G401.6 (cell line): ENCODE data around the gene FOXO6.

Source experiments
- FAIRE-seq: peaks from 2 replicates; lab custom pipeline; 2012; peaks lifted over from hg19 to GRCh38; lab: Jason Lieb, UNC

FOXO6 gene

DNA sequence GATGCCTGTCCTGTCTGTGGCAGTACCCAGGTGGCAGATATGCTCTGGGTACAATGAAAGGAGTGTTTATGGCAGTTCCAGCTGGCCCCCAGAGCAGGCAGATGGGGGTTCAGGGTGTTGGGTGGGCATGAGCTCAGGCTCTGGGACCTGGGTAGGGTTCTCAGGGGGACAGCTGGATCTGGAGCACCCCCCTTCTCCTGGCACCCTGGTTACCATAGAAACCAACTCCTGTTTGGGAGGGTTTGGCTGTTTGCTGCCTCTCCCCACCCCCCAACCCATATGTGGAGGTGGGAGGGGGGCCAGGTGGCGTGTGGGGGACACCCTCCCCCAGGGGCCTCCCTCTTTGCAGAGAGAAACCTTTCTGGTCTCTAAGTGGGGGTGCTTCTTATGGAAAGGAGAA lies 7.1 kb downstream of the FOXO6 start:
- FAIRE-seq: no peak

DNA sequence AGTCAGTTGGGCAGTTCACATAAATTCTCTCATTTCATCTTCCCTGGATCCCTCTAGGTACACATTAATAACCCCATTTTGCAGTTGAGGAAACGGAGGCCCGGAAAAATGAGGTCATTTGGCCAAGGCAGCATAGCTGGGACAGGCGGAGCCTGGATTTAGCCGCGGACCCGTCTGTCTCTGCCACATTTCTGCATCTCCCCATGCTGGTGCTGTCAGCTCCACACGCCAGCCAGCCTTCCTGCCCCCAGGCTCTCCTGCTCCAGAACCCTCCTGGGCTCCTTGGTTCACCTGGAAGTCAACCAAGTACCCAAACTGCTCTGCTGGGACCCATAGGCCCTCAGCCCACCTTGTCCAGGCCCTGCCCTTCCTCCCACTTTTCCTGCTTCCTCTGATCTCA lies 7.6 kb downstream of the FOXO6 start:
- FAIRE-seq: no peak

DNA sequence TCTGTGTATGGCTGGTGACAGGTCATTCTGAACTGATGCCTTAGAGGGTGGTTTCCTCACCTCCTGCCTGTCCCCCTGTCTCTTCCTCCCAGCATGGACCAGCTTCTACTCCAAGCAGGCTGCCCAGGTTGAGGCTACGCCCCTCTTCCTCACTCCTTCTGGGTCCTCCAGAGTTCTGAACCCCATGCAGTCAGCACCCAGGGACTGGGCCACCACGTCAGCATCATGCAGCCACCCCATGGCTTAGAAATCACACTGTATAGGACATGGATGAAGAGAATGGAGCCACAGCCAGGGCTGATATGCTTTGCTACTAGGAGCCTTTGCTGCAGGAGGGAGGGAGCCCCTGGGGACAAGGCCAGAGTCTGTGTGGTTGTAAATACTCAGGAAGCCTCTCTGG lies 8.3 kb downstream of the FOXO6 start:
- FAIRE-seq: no peak

DNA sequence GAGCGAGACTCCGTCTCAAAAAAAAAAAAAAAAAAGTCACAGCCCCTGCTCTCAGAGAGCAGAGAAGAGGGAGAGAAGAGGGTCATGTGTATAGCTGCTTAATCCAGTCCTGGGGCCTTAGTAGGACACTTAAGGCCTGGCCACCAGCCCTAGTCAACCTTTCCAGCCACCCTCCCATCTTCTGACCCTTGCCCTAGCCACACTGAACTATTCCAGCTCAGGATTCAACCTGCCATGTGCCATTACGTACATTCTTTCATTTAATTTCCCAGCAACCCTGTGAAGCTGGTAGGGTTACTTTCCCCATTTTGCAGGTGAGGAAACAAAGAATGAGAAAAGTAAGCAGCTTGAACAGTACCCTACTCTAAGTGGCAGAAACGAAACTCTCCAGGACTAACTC lies 9.0 kb downstream of the FOXO6 start:
- no peak for FAIRE-seq

DNA sequence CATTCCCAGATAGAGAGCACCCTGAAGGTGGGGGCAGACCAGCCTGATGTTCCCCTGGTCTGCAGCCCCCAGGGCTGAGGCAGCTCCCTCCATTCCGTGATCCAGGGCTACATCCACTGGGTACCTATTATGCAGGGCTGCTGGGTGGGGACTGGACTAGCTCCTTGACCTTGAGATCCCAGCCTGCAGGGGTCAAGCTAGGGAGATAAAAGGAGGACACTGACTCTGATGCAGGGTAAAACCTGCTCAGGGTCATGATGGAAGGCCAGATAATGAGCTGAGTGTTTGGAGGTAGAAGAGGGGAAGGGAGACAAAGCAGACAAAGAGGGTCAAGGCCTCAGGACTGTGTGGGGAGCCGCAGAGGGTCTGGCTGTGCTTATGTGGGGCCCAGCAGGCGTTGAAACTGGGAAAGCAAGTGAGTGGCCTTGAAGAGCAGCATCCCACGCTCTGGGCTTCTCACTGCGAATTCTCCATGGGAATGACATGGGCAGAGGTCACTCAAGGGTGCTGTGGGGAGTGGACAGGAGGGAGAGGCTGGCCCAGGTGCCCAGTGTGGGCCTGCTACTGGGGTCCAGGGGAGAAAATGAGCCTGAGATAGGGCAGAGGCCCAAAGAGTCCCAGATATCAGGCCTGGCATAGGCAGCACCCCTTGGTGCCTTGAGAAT lies 9.7 kb downstream of the FOXO6 start:
- no peak for FAIRE-seq

DNA sequence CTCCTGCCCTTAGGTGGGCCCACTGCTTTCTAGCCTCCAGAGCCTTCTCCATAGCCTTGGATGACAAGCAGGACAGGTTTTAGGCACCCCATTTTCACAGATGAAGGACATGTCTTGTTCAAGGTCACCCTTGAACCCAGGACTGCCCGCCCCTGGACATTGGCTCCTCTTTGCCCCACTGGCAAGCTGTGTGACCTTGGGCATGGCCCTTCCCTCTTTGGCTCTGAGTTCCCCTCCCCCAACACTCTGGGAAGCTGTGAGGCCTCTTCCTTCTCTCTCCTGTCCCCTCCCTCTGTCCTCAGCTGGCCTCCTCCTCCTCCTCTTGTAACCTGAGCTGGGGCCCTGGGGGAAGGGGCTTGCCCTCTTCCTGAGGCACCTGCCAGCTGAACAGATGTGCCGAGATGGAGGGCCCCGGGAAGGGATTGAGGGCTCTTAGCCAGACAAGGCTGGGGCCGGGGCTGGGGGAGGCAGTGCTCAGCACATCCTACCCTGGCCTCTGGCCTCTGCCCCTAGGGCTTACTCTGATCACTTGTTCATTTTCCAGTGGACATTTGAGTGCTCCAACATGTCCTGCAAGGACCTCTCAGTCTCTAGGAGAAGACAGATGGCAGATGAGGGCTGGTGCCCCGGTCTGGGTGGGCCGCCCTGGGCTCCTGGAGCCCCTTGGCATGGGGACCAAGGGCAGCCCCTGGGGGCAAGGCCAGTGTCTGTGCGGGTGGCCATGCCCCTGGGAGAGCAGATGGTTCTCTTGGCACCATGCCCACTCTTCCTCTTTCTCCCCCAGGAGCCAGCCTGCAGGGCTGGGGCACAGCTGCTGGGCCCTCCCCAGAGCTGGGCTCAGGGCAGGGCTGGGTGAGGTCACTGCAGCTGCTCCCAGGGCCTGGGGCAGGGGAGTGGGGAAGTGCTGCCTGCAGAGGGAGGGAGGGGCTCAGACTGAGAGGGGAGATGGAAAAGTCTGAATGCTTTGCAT lies 10.7 kb downstream of the FOXO6 start:
- FAIRE-seq: no peak

DNA sequence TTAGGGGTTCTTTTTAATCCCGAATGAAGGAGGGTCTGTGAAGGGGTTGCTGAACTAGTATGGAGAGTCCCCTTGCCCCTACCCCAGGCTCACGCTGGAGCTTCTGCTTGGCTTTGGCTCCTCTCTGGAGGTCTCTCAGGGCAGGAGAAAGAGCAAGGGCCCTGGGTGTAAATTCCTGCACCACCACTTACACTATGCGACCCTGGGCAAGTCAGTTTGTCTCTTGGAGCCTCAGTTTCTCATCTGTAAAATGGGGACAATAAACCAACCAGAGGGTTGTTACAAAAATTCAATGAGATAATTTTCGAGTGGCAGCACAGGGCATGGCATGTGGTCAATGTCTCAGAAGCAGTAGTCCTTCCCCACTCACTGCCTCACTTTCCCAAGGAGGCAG lies 11.4 kb downstream of the FOXO6 start:
- no peak for FAIRE-seq

DNA sequence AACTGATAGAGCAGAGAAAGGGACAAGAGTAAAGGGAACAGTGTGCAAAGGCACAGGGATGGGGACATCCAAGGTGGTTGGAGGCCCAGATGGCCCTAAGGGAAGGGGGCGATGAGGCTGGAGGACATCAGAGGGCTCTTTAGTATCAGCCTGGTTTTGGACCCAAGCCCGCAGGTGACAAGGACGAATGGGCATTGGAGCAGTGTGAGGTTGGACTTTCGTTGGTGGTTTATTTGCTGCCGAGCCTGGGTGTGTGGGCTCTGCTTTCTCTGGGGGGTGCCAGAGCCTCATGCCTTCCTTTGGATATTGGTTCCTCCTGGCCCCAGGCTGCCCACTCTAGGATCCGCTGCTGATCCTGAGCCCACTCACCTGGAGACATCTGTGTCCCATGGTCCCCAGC lies 12.1 kb downstream of the FOXO6 start:
- no peak for FAIRE-seq

DNA sequence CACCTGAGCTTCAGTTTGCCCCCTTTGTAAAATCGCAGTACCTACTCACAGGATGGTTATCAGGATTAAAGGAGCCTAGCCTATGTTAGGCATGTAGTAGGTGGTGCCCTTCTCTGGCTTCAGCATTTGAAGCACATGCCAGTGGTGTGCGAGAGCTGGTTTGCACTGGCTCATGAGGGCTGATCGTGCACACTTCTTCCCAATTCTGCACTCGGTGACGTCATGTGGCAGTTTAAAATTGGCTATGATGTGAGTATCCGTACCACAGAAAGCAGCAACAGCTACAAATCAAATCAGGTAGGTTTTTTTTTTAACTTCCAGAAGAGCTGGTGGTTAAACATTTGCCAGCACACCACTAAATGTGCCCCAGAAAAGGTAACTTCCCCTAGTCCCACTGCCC lies 13.5 kb downstream of the FOXO6 start:
- FAIRE-seq: no peak

DNA sequence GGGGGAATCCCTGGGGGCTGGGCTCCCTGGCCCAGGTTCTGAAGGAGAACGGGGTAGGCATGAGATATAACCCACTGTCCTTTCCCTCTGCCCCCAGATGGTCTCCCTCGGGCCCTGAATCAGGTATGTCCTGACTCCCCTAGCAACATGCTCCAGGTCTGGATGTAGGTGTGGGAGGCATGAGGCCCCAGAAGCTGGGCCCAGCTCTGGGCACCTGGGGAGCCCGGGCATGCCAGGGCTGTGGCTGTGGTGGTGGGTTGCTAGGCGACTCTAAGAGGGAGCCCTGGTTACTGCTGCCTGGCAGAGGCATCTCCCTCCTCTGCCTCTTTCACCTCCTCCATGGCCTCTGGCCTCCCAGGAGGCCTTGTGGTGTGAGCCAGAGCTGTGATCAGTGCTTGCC lies 16.2 kb downstream of the FOXO6 start:
- FAIRE-seq: no peak

DNA sequence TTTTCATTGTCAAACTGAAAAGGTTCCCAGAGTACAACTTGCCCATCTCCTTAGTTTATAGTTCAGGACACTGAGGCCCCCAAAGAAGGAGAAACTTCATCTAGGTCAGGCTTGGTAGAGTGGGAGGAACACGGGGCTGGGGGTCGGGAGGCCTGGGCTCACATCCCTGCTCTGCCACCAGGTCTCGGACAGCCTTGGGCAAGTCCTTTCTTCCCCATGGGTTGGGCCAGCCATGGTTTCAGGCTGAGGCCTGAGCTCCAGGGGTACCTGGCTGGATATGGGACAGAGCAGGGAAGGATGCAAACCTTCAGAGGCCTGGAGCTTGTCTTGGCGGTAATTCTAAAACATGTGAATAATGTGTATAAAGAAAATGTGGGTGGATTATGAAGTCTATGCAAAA lies 17.0 kb downstream of the FOXO6 start:
- no peak for FAIRE-seq

DNA sequence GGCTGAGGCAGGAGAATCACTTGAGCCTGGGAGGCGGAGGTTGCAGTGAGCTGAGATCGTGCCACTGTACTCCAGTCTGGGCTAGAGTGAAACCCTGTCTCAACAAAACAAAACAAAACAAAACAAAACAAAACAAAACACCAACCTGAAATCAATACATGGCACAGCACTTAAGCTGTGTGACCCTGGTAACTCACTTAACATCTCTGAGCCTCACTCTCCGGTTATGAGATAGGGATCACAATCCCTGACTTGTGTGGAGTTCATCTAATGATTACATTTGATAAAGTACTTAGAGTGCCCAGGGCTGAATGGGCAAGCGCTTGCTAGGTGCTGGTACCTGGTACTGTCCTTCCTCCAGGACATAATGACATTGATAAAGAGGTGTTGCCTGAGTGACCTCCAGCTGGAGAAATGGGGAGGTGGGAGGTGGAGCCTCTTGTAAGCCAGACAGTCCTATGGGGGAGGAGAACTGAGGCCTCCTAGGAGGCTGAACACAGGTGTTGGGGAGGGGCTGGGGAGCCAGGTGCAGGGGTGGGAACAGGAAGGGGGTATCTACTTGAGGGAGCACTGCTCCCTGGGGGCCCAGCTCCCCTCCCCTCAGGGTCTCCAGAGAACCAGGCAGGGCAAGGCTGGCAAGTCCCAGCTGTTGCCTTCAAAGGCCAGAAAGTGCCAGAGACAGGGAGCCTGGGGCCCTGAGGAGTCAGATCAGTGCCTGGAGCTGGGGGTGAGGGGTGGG lies 17.9 kb downstream of the FOXO6 start:
- FAIRE-seq: no peak

DNA sequence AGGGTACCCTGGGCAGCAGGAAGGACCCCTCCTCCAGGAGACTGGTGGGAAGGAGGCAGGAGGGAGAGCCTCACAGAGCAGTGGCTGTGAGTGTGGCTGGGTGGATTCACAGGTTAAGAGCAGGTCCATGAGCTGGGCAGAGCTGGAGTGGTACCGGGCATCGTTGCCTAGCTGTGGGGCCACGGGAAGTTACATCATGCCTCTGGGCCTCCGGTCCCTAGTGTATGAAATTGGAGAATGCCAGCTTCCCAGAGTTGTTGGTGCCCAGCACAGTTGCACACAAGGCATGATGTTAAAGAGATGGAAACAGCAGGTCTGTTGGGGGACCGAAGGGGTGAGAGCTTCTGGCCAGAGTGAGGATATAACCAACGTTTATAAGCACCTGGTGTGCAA lies 18.5 kb downstream of the FOXO6 start:
- FAIRE-seq: no peak

DNA sequence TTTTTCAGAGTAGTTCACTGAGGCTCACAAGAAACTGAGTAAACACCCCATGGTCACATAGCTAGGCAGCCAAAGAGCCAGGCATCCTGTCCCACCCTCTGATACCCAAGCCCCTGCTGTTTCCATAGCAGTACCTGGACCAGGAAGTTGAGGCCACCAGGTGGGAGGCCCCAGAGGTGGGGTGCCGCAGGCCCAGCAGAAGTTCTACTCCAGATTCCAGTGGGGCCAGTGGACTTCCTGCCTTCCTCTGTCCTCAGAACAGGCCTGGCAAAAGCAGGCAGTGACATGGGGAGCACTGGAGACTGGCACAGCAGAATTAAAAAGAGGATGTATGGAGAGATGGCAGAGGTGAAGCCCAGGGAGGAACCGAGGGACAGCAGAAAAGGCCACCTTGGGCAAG lies 19.0 kb downstream of the FOXO6 start:
- FAIRE-seq: no peak

DNA sequence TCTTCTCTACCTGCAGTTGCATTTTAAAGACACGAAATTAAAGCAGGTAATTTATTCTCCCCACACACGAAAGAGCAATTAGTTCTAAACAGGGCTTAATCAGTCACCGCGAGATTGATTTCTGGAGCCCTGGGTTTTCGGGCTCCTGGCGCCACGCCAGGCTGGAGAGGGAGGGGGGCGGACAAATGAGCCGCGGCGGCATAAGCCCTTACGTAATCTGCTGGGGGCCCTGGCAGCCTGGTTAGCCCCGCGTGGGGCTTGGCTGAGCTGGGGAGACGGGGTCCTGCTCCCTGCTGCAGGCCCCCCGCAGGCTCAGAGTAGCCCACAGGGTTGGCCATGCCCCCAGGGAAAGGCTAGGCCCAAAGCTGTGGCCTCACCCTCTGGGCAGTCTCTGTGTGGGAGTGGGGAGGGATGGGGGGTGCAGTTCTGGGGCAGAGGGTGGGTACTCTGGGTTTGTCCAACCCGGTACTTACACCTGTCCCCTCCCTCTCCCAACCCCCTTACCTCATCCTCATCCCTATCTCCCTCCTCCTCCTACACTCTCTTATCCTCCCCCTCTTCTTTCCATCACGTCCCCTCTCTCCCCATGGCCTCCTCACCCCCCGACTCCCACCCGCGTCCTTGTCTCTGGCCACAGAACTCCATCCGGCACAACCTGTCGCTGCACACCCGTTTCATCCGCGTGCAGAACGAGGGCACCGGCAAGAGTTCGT lies 19.9 kb downstream of the FOXO6 start:
- FAIRE-seq: no peak

DNA sequence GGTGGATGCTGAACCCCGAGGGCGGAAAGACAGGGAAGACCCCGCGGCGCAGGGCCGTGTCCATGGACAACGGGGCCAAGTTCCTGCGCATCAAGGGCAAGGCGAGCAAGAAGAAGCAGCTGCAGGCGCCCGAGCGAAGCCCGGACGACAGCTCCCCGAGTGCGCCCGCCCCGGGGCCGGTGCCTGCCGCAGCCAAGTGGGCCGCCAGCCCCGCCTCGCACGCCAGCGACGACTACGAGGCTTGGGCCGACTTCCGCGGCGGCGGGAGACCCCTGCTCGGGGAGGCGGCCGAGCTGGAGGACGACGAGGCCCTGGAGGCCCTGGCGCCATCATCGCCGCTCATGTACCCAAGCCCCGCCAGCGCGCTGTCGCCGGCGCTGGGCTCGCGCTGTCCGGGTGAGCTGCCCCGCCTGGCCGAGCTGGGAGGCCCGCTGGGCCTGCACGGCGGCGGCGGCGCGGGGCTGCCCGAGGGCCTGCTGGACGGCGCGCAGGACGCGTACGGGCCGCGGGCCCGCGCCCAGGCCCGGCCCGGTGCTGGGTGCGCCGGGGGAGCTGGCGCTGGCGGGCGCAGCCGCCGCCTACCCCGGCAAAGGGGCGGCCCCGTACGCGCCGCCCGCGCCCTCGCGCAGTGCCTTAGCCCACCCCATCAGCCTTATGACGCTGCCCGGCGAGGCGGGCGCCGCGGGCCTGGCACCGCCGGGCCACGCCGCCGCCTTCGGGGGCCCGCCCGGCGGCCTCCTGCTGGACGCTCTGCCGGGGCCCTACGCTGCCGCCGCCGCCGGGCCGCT lies 20.7 kb downstream of the FOXO6 start:
- no peak for FAIRE-seq

DNA sequence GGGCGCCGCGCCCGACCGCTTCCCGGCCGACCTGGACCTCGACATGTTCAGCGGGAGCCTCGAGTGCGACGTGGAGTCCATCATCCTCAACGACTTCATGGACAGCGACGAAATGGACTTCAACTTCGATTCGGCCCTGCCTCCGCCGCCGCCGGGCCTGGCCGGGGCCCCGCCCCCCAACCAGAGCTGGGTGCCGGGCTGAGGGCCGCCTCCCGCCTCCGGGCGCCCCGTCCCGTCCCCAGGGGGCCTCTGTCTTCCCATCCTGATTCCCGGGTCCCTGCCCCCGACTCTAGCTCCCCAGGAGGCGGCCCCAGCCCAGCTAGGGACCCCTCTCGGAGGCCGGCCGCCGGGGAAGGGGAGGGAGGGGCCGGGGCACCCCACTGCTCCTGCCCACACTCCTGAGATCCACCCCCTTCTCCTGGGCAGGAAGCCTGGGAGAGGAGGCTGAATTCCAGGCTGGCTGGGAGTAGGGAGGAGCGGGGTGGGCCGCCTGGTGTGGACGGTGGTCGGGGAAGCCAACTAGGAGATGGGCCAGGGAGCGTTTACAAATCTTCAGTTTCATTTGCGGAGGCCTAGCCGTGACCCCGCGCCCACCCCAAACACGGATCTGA lies 21.4 kb downstream of the FOXO6 start:
- no peak for FAIRE-seq

DNA sequence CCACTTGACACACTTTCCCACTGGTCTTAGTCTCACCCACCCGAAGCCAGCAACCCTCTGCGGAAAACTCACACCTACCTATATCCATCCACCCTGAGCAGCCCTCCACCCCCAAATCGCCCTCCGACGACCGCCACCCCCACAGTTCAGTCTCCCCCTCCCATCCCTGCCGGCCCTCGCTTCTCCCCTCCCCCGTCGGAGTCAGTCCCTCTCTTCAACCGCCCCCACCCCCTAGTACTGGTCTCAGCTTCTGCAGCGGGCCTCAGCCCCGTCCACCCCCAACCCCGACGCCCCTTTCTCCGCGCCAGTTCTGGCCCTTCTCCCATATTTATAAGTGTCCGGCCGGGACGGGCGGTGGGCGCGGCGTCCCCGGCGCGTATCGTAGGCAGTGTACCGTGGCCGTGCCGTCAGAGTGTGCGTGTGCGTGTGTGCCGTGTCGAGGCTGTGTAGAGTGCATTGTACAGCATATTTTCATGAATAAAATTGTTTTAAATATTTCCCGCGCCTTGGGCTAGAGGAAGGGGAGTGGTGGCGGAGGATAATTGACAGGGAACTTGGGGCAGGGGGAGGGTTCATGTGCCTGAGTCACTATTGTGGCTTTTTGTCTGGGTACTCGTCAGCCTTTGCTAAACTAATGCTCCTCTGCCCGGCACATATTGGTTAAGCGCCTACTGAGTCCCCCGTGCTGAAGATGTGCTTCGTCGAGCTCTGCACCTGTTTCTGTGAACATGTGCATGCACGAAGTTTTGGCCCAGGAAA lies 22.0 kb downstream of the FOXO6 start:
- FAIRE-seq: no peak

DNA sequence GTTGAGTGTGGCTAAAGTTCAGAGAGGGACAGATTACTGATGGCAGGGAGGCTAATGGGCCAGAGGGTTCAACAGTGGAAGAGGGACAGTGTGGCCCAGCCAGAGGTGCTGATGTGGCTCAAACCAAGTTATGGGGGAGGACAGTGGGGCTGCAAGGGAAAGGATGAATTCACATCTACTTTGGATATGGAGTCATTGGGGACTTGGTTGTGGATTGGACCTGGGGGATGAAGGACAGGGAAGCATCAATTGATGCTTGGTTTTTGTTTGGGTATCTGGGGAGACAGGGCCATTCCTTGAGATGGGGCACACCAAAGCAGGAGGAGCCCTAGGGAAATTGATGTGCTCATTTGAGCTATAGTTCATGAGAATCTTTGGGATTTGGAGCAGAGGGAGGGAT lies 23.3 kb downstream of the FOXO6 start:
- no peak for FAIRE-seq

DNA sequence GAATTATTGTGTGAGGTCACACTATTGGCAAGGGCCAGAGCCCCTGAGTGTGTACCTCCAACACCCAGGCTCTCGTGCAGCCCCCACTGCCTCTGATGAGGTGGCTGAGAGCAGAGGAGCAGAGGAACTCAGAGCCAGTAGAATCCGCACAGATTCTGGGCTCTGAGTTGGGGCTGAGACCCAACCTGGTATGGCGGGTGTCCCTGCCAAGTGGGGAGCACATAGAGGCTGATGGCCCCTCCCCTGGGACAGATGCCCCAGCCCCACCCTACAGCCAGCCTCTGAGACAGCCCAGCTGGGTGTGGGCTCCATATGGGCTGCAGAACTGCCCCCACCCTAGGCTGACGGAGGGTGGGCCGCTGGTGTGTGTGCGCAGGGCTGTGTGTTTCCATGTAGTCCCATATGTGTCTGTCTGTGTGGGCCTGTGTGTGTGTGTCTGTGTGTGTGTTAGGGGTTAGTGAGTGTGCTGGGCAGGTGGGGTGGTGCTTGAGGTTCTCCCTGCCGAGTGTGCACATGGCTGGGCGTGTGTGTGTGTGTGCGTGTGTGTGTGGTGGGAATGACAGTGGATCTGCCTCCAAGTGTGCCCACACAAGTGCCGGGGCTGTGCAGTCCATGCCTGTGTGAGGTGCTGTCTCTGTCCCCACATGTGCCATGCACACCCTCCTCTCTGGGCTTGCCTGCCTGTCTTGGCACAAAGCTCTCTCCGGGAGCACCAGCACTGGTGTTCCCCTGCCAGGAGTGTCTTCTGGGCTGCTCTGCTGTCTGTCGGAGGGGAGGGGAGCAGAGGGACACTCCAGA lies 24.4 kb downstream of the FOXO6 start:
- FAIRE-seq: no peak
